Stimulated activated CD8-positive, alpha-beta memory T cell treated with anti-CD3 and anti-CD28 coated beads, Interleukin-15, amount 100 ng/mL, for 48 hours (primary cell): ENCODE results near the gene FMO3.

ENCODE experiments used
- DNase-seq, 2 donors: peaks; one replicate each; pipeline ENCODE4 v3.0.0-alpha.2; 2020; ENCODE audit warnings: low read depth in 2 of 2

FMO3 gene

DNA sequence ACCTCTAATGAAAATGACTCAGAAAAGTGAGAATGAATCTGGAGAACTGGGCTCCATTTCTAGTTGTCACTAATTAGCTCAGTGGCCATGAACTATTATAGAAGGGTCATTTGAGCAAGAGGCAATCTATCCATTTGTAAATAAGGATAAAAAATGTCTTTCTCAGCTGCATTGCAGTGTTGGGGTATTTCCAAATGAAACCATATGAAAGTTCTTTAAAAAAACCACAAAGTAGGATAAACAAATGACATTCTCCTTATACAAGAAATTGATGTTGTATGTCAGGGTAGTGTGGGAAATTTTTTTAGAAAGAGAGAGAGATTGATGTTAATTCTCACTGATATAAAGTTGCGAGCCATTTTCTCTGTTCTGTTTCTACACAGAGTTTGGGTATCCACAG lies 26.0 kb downstream of the FMO3 start:
- no peak for DNase-seq

DNA sequence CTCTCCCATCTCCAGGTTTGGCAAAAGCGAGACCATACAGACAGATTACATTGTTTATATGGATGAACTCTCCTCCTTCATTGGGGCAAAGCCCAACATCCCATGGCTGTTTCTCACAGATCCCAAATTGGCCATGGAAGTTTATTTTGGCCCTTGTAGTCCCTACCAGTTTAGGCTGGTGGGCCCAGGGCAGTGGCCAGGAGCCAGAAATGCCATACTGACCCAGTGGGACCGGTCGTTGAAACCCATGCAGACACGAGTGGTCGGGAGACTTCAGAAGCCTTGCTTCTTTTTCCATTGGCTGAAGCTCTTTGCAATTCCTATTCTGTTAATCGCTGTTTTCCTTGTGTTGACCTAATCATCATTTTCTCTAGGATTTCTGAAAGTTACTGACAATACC lies 26.4 kb downstream of the FMO3 start:
- DNase-seq, result no peak

DNA sequence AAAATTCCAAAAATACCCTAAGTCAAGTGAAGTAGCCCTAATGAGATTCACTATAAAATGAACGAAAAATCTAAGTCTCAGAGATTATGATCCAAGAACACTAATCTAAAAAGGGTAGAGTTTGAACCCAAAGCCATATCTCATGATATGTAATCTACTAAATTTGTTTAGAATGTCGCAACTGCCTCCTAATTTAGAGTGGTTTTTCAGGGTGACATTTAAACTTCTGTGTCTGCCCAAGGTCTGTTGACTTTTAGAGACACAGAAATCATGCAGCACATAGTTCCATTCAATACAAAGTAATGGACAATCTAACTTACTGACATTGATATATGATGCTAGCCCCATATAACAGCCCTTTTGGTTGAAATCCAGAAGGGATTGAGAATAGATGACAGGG lies 28.9 kb downstream of the FMO3 start:
- DNase-seq, result no peak

DNA sequence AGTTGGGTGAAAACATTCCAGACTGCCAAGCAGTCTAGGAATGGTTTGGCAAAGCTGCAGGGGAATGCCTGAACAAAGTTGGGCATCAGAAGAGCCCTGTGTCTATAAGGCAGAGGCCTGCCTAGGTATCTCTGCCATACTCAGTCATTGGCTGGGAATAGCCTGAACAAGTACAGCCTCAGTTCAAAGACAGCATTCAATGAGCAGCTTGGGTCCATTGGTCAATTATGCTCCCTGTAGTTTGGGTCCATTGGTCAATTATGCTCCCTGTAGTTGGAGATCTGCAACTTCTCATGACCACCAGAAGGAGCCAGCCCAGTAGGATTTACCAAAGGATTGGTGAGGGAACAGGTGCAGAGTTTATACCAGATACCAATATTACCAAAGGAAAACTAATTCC lies 31.6 kb downstream of the FMO3 start:
- no peak for DNase-seq

DNA sequence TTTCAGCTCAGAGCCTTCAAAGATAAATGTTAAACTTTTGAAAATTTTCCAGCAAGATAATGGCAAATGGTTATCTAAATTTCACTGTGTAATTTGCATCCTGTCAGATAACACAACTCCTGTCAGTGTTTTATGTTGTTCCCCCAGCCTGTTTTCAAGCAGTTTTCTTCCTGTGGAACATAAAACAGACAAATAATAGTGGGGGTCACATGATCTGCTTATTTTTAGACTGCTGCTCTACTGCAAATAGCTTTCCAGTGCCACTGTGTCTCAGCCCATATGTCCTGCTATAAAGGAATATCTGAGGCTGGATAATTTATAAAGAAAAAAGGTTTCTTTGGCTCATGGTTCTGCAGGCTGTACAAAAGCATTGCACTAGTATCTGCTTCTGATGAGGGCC lies 32.2 kb downstream of the FMO3 start:
- no peak for DNase-seq

DNA sequence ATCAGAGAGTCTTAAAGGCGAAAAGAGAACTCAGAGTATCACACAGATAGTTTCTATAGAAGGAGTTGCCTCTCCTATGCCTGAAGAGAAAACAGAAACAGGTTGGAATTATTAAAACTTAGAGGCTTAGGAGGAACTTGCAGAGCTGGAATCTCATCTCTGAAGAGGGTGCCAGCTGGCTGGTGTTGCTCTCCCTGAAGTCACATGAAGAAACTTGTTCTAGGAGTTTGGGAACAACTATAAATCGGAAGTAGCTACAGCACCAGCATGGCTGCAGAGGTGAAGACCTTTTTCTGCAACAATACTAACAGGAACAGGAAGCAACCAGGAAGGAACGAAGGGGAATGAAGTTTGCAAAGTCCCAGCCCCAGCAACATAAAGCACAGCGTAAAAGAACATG lies 35.8 kb downstream of the FMO3 start:
- DNase-seq, result no peak

DNA sequence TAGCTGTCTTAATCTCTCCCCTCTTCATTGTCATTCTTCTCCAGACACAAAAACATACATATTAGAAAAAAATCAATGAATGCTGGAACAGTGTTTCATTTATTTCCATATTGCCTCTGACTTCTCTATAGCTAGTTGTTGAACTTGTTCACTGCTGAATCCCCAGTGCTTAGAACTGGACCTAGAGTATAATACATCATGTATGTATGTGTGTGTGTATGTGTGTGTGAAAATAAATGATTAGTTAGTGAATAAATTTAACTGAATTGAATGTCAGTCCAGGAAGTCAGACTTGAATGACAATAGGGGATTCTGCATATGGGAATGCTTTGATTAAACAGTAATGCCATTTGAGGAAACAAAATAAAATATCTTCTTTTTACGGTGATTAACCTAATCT lies 36.4 kb downstream of the FMO3 start:
- no peak for DNase-seq

DNA sequence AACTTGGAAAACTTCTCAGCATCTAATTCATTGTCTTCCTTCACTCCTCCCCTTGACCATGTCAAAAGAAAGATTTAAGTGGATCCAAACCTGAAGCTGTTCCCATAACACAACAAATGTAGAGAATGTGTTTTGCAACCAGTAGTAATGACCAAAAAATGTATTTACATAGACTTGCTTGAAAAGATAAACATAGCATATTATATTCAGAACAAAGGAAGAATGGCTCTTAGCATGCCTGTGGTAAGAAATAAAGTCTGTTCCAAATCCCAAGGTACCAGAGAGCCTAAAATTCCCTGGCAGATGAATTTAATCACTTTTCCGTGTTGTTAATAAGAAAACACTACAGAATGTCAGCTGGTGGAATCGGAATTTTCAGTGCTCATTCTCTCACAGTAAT lies 36.8 kb downstream of the FMO3 start:
- DNase-seq, result no peak

DNA sequence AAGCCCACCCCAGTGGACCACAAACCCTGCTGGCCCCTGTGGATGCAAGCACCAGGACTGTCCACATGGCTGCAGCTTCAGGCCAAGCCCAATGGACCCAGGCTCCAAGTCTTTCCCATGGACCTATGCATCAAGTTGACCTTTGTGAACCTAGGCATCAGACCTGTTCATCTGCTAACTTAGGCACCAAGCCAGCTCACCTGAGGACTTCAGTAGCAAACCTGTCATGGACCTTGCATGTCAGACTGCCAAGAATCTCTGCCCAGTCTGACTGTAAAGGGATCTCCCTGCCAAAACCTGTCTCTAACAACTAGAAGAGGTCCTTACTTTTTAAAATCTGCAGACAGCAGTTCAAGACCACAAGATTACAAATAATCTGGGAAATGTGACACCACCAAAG lies 37.8 kb downstream of the FMO3 start:
- DNase-seq, result no peak

DNA sequence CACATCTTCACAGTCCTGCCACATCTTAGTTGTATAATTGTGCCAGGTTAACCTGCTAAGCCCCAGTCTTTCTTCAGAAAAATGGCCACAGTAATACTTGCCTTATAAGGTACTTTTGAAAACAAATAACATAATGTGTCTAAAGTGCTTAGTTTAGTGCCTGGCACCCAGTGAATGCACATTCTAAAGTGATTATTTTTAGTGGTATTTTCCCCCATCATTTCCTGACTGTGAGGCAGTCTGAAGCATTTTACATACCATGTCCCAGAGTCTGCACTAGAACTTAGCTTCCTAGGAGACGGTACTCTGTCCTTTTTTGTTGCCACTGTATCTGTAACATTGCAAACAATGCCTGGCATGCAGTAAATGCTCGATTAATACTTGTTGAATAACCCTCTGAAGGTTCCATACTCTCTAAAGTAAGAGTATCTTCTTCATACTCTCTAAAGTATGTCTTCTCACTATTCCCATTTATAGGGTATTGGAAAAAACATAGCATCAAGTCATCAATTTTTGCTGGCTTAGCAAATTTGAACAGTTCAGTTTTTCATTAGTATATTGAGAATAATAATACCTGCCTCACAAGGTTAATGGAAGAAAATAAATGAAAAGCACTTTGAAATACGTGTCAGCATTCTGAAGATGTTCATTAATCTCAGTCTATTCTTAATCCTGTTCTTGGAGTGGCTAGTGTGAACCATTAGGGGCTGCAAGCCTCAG lies 43.7 kb downstream of the FMO3 start:
- DNase-seq, result no peak

DNA sequence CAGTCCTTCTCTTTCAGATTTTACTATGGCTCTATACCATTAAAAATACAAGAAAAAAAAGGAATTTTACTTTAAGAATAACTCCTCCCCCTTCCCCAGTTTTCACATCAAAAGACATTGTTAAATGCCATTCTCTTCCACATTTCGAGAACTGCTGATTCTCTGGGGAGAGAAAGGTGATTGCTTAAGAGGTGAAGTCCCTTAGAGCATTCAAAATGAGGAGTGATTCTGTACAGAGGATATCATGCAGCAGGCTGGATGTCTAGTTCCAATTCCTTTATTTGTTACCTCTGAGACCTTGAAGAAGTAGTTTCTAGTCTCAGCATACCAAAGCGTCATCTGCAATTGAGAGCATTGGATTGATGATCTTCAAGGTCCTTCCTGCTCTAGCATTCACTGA lies 46.9 kb downstream of the FMO3 start:
- no peak for DNase-seq

DNA sequence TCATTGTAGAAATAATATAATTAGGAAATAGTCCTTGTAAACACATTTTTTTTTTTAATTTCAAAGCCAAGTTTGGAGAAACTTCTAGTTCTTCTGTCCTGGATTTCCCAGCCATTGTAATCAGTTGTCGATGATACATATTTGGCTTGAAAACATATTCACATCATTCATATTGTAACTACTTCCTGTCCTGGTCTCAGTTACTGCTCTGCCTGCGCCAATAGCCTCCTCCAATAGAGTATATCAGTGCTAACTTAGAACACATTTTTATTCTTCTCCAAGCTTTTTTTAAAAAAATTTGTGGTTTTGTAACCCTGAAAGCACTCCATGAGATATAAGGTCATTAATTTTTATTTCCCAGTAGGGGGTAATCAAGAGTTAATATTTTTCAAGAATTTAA lies 48.3 kb downstream of the FMO3 start:
- DNase-seq, result no peak

DNA sequence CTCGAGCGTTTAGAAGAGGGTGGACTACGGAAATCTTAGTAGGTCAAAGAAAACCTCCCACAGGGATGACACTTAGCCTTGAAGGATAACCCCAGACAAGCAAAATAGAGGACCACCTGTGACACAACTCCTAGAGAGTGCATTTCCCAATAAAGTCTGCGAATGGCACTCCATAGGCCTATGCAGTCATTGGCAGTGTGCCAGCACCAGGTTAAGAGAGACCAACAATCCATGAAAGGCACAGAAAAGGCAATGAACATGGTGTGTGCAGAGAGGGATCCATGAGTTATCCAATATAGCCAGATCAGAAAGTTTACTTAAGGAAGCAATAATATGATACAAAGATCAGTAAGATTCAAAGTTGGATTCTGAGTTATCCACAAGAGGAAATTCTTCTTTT lies 49.2 kb downstream of the FMO3 start:
- DNase-seq, result no peak

DNA sequence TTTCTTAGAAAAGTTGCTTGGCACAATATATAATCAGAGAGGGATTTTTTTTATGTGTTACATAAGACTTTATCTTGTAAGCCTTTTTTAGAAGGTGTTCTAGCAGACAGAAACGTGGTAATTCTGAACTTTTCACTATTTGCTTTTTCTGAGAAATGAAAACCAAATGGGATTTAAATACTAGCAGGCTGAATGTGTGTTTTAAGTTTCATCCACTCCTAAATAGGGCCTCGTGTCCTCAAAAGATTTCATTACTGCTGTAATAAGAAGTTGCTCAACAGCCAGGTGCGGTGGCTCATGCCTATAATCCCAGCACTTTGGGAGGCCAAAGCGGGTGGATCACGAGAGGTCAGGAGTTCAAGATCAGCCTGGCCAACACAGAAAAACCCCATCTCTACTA lies 49.7 kb downstream of the FMO3 start:
- no peak for DNase-seq

DNA sequence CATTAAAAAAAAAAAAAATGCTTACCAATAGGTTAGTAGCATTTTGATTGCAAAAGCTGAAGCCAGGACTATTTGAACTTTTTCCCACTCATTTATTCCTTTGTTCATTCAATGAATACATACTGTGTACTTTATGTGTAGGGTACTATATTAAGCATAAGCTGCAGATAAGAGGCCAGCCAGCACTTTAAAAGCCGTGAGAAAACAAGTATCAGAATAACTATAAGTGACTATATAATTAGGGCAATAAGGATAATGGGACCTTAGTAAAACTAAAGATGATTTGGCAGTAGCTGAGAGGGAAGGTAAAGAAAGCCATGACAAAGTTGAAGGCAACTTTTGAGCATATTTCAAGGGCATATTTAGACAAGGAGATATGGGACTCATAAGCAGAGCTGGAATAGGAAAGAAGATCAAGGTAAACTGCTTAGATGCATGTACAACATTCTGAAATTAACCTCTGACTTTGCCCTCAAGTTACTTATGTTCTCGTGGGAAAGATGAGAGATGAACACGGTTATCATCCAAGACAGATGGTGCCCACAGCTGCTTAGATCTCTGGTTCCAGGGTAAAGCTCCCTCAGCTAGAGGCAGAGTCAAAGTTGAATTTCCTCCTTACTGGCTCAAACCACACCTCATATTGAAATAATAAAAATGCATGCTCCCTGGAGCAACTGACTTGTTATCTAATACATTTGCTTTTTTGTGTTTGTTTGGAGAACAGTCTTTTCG lies 50.4 kb downstream of the FMO3 start:
- no peak for DNase-seq

DNA sequence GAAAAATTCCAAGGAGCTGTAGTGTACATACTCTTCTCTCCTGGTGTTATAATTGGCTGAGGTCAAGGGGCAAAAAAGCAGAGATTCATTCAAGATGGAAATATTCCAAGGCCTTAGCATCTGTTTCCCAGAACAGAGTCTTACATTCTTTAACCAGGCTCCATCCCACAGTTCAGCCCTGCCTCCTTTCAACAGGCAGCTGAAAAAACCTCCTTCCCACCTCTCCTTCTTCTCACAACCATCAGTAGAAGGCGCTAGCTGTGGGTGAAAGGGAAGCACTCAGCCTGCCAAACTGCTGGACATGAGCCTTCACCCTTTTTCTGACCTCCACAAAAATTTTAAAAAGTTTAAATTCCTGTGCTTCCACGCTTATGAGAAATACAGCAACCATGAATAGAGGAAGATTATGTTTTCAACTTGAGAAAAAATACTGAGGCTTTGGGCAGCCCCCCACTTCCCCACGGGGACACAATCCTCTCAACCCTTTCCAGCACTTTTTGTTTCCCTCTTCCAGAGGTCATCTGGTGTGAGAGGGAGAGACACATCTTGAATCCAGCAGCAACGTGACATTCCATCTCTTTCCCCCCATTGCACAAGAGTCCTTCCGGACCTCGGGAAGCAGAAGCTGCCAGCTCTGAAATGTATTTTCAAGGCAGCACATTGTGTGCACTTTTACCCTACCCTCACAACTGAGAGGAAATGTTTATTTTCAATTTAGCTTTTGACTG lies 51.1 kb downstream of the FMO3 start:
- no peak for DNase-seq

DNA sequence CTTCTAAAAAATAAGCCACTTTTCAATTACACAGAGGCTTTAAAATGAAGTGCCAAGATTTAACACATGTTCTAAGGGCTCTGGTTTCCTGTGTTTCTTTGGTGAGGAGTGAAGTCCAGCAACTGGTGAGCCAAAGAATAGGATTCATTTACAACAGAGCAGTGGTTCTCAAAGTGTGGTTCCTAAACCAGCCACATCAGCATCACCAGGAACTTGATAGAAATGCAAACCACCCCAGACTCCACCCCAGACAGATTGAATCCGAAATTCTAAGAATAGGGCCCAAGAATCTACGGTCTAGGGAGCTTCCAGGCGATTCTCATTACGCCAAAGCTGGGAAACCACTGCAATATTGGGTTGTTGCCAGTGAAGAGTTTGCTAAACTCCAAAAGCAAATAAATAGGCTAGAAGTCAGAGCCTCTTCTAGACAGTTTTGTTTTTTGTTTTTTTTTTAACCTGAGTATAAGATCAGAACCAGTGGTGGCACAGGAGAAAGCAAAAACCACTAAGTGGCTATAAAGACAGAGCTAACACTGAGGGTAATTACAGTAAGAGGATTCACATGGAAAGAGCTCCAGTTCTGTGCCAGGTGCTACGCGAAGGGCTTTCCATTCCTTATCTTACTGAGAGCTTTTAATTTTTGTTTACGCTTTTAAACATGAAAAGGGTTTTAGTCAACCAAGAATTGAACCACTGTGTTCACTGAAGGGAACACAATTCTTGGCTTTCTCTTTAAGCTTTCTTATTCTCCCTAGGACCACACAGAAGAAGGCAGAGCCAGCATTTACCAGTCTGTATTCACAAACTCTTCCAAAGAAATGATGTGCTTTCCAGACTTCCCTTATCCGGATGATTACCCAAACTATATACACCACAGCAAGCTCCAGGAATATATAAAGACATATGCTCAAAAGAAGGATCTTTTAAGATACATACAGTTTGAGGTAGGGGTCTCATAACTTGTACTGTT lies 52.0 kb downstream of the FMO3 start:
- no peak for DNase-seq

DNA sequence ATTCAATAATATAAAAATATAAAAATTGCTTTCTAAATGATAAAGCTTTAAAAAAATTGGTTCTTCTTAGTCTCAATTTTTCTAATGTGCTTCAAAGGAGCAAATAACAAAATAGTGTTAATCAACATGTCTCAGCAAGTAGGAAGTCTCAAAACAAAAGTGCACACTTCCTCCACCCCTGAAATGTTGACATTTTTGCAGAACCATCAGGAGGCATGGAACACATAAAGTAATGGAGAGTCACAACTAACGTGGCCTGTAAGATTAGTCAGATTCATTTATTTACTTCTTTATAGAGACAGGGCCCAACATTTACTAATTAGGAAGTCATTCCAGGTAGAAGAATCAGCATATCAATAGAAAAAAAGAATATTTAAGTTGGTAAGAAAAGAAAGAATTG lies 59.5 kb downstream of the FMO3 start:
- no peak for DNase-seq

DNA sequence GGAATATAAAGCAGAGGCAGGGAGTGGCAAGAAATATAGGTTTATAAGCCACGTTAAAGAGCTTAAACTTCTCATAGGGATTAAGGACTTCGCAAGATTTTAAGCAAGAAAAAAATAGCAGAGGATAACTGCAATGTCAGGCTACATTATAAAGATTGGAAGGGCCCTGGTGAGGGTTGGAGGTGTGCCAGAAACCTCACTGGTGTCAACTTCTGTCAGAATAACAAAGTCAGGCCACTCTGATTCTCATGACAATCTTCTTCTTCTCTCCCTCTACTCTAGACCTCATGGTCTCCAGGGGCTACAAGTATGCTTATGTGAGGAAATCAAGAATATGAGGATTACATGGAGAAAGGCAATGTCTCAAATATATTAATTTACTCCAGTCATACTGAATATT lies 61.8 kb downstream of the FMO3 start:
- DNase-seq, result no peak

DNA sequence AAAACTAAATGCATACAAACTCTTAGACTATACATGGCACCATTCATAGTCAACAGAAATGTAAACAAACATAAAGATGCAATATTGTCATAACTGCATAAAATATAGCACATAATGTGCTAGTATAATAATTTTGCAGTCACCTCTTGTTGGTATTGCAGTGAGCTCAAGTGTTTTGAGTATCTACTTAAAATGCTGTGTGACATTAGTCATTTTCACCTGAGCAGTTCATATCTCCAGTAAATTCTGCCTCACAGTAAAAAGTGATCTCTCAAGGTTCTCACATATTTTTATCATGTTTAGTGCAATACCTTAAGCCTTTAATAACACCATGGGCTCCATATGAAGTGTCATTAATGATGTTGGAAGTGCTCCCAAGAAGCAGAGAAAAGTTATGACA lies 64.8 kb downstream of the FMO3 start:
- no peak for DNase-seq

DNA sequence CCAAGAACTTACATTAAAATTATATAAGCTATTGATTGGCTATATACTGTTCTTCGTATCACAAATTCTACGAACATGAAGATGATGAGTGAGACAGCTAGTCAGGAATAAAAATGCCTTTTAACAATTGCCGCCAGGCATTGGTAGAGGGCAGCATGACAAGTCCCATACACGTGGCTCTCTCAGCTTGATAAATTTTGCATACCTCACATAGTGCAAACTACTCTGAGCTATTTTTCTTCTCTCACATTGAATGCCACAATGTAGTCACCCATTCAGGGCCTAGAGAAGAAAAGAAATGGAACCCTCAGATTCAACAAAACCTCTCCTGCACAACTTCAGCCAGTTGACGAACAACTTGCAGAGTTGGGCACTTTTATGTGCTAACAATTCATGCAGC lies 67.4 kb downstream of the FMO3 start:
- no peak for DNase-seq

DNA sequence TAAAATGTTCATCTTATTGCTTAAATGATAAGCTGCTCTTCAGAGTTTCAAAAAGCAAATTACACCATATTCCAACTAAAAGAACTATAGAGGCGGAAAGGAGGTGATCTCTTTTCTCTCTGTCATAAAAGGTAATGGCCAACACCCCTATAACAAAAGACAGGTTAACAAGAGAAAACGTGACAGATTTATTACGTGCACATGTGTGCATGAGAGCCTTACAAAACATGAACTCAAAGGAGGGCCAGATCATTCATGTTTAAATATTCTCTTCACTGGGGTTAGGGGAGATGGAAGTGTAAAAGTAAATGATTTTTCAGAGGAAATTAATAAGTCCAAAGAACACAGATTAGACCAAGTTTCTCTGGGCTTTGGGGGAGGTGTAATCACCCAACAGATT lies 67.8 kb downstream of the FMO3 start:
- no peak for DNase-seq
